Mucosa of descending colon (tissue), 3 donors: ENCODE data around the gene TMEM121. TPM values are rescaled to one million over a fixed set of nuclear protein-coding genes. Genes with fewer than 3 reads are reported as not detected.
A peak's percentile ranks its signal among the peaks of the same experiment; 100 is the strongest.
"Not testable (repeated sequence)": the region's sequence is repeated elsewhere in the genome, so short reads cannot be mapped to it uniquely, and the experiment has no call there.

ENCODE experiments used
- ATAC-seq: fragments of 200-7000 bp; cut with Tn5 transposase; one replicate; pipeline ENCODE4 v1.9.1; 2020; ENCODE audit warnings: mild to moderate bottlenecking, moderate library complexity
- DNase-seq, 3 donors: peaks; one replicate each; pipeline ENCODE4 v3.0.0-alpha.2; 2020
- H3K36me3 ChIP-seq: fragments of 200-600 bp; one replicate; pipeline ENCODE4 v1.8.0; 2021; ENCODE audit warnings: low read depth, mild to moderate bottlenecking
- H3K4me1 ChIP-seq: fragments of 200-600 bp; one replicate; pipeline ENCODE4 v1.8.0; 2021; ENCODE audit warnings: low read depth, mild to moderate bottlenecking
- H3K4me3 ChIP-seq: fragments of 200-600 bp; one replicate; pipeline ENCODE4 v1.8.0; 2021; ENCODE audit warnings: mild to moderate bottlenecking
- H3K9me3 ChIP-seq: fragments of 200-600 bp; one replicate; pipeline ENCODE4 v1.8.0; 2021; ENCODE audit warnings: mild to moderate bottlenecking
- CTCF ChIP-seq: fragments of 200-600 bp; IDR thresholded peaks from one replicate; pipeline ENCODE4 v1.8.0; 2022; ENCODE audit warnings: antibody characterized with exemption, mild to moderate bottlenecking
- intact Hi-C, 2 donors: fragments of 100-400 bp; cut with DNase I in 1 of 2; cut with micrococcal nuclease in 1 of 2; formaldehyde crosslinking; loops; one replicate each; pipeline versions ENCODE4 v1.11.0 to v1.11.1; 2022; cut with DNase I, micrococcal nuclease
- total RNA-seq, 3 donors: library from RNA; stranded (reverse); fragmentation: NEBNext Ultra II Directional in 2 of 3; extraction: Animal tissue kit (Norgen Biotek cat#: 25700) in 2 of 3; gene quantifications; one replicate each; pipeline versions ENCODE4 v1.2.1 to v1.2.4, GENCODE V29; 2021 to 2023
- donor health status: DM: no; HTN: no; CAD: no; lungs with moderate emphysema.
- donor health status: DM: no; HTN: no; CAD: no.
- donor health status: DM: no; HTN: yes; CAD: no.

TMEM121 gene
- total RNA-seq, 3 donors from 2014 or later = 0.38 to 4.0 (median 1.0) TPM

- no peak overlapping the region for H3K4me3 ChIP-seq
- ATAC-seq (no peak), DNase-seq (peak in 1 of 3 donors; percentile 25)
- intact Hi-C loops = no loop called here
- no peaks in the 10 kb centered on the region for H3K4me1 ChIP-seq
- H3K9me3 ChIP-seq = no peaks in the 10 kb centered on the region
- H3K36me3 ChIP-seq = no peaks in the 10 kb centered on the region
- TF ChIP-seq CTCF = no peak
Measured at GRCh38 chr14:105549481-105549880, 23.1 kb downstream of the TMEM121 start.

GRCh38 chr14:105554022-105554421, 27.6 kb downstream of the TMEM121 start:
- Histone ChIP-seq H3K4me1 (no peaks in the 10 kb centered on the region), H3K4me3 (no peak overlapping the region), H3K36me3 (no peaks in the 10 kb centered on the region), H3K9me3 (no peaks in the 10 kb centered on the region)
- TF ChIP-seq CTCF = no peak
- no peak for ATAC-seq
- DNase-seq = no peak
- intact Hi-C loops = no loop called here

- Histone ChIP-seq H3K36me3 (no peaks in the 10 kb centered on the region), H3K4me1 (no peaks in the 10 kb centered on the region), H3K4me3 (no peak overlapping the region), H3K9me3 (no peaks in the 10 kb centered on the region)
- DNase-seq = no peak
- intact Hi-C loops = no loop called here
- no peak for TF ChIP-seq CTCF
- ATAC-seq = no peak
Measured at GRCh38 chr14:105554523-105554922, 28.1 kb downstream of the TMEM121 start.

- H3K9me3 ChIP-seq, ATAC-seq, H3K4me3 ChIP-seq, H3K4me1 ChIP-seq, DNase-seq, H3K36me3 ChIP-seq, intact Hi-C loops: not testable (repeated sequence)
Measured at GRCh38 chr14:105557671-105558070, 31.3 kb downstream of the TMEM121 start.

- H3K4me1 ChIP-seq, H3K36me3 ChIP-seq, H3K4me3 ChIP-seq, H3K9me3 ChIP-seq, DNase-seq, ATAC-seq, intact Hi-C loops: not testable (repeated sequence)
Measured at GRCh38 chr14:105558449-105559154, 32.2 kb downstream of the TMEM121 start.

GRCh38 chr14:105559384-105560047, 33.1 kb downstream of the TMEM121 start:
- H3K4me1 ChIP-seq, intact Hi-C loops, H3K36me3 ChIP-seq, H3K9me3 ChIP-seq, H3K4me3 ChIP-seq: not testable (repeated sequence)
- DNase-seq = peak in 1 of 3 donors; percentile 40
- ATAC-seq = peak; percentile 79

GRCh38 chr14:105560048-105560669, 33.8 kb downstream of the TMEM121 start:
- H3K4me3 ChIP-seq, intact Hi-C loops, H3K4me1 ChIP-seq, H3K9me3 ChIP-seq, DNase-seq, H3K36me3 ChIP-seq: not testable (repeated sequence)
- ATAC-seq = peak; percentile 56

- intact Hi-C loops, H3K4me3 ChIP-seq: not testable (repeated sequence)
Measured at GRCh38 chr14:105561345-105561744, 35.0 kb downstream of the TMEM121 start.

More at GRCh38 chr14:105561345-105561744, 35.0 kb downstream of the TMEM121 start:
- H3K4me1 ChIP-seq, H3K9me3 ChIP-seq, DNase-seq, ATAC-seq, H3K36me3 ChIP-seq: not testable (repeated sequence)
